AG09319 (cell line): ENCODE measurements around the gene PPP6R1.

Experiments used
- DNase-seq: peaks from one replicate; pipeline ENCODE4 v3.0.0-alpha.2; 2010; ENCODE audit warnings: low read depth; ENCODE audit errors: extremely low read depth
- TF ChIP-seq, protein P1 (sequence below): IDR thresholded peaks from 2 replicates; pipeline ENCODE4 v1.5.1; 2011; ENCODE audit warnings: low read depth, mild to moderate bottlenecking, inconsistent platforms, low read length, moderate library complexity

The PPP6R1 gene

DNA sequence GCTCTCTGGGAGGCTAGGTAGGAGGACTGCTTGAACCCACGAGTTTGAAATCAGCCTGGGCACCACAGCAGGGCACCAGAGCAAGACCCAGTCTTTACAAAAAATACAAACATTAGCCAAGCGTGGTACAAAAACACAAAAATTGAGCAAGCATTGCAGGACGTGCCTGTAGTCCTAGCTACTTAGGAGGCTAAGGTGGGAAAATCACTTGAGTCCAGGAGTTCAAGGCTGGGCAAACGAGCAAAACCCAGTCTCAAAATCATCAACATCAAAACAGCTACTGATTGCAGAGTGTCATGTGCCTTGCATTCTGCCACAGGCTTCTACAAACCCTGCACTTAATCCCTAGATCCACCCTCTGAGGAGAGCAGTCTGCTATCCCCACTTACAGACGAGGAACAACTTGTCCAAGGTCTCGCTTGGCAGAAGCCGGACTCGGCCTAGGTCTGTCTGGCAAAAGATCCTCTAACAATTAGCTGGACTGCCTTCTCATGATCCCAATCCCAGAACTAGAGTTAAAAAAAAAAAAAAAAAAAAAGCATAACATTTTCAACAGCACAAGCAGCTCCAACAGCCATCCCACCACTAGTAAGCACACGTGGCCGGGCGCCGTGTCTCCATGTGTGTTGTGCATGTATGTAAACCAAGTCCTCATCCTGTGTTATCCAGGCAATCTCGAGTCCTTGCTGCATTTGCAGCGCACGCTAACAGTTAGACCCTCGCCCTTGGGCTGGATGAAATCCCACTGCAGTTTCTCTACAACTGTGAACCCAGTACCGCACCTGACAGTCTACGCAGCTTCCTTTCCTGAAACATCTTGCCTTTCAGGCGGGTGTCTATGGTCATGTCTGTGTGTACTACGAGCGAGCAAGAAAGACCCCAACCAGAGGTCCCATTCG, 2.0 kb downstream of the PPP6R1 start:
- TF ChIP-seq, protein P1, sequence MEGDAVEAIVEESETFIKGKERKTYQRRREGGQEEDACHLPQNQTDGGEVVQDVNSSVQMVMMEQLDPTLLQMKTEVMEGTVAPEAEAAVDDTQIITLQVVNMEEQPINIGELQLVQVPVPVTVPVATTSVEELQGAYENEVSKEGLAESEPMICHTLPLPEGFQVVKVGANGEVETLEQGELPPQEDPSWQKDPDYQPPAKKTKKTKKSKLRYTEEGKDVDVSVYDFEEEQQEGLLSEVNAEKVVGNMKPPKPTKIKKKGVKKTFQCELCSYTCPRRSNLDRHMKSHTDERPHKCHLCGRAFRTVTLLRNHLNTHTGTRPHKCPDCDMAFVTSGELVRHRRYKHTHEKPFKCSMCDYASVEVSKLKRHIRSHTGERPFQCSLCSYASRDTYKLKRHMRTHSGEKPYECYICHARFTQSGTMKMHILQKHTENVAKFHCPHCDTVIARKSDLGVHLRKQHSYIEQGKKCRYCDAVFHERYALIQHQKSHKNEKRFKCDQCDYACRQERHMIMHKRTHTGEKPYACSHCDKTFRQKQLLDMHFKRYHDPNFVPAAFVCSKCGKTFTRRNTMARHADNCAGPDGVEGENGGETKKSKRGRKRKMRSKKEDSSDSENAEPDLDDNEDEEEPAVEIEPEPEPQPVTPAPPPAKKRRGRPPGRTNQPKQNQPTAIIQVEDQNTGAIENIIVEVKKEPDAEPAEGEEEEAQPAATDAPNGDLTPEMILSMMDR = no peak
- DNase-seq = no peak

DNA sequence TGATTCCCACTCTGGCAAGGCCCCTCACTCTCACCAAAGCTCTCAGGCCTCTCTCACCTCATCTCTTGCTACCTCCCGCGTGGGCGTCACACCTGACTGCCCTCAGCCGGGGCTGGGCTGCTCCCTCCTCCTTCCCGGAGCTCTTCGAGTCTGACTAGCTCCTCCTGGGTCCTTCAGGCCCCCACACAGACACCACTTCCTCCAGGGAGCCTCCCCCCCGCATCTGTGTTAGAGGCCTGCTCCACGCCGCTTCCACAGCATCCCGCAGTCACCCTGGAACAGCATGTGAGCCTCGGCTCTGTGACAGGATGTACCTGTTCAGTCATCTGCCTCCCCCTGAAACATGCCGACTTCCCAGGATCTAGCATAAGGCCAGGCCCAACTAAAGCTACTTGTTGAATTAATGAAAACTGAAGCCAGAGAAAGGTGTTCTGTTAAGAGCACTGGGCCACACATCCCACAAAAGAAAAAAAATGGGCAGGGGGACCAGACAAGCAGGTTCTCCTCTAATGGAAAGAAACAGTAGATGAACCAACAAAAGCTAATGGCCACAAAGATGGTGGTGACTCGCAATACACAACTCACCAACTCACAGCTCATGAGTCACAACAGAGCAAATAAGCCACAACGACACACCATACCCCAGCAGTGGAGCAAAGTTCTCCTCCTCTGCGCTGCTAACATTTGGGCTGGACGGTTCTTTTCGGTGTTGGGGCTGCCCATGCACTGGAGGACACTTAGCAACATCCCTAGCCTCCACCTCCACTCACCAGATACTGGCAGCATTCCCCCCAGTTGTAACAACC, 3.0 kb downstream of the PPP6R1 start:
- no peak for DNase-seq

DNA sequence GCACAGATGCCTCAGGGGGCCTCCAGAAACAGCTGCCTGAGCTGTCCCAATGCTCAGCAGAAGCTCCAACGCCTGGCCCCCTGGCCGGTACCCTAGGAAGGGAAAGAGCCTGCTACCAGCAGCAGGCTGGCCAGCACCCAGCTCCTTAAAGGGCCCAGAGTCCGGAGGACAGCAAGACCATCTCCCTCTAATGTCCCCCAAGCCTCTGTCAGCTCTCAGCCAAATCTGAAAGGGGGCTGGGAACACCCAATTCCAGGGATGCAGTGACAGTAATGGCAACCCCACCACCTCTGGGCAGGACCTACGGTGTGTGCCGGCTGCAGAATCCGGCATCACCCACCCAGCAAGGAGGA, 4.2 kb downstream of the PPP6R1 start:
- DNase-seq = no peak
- TF ChIP-seq, protein P1 = no peak

More for the DNA sequence above, 3.0 kb downstream of the PPP6R1 start:
- TF ChIP-seq, protein P1 = no peak

DNA sequence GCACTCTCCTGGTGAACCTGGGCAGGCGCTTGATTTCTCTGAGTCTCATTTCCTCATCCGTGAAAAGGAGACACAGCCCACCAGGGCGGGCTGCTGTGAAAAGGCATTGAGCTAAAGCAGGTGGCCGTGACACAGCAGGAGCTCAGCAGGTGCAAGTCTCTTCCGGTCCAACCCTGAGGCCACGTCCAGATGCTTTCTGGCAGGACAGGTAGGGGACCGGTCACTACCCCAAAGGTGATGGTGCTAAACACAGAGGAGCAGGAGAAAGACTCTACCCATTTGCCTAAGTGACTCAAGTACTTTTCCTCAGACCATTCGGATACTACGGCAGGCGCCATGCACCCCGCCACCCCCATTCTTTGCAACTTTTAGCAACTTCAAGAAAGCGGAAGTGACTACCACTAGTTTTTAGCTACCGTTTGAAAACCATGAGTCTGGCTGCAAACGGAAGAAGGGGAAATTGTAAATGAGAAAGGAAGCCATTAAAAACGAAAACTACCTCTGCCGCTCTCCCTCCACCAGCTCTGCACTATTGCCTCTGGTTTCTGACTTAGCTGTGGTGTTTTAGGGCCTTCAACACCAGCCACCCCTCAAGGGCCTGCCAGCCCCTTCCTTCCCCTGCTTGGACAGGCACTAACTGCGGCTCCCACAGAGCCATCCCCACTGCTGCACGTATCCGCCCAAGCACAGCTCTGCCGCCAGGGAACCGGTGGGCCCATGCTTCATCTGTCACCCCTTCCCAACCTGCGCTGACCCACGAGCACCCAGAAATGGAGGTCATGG, 4.8 kb downstream of the PPP6R1 start:
- TF ChIP-seq, protein P1 = no peak
- DNase-seq = no peak

DNA sequence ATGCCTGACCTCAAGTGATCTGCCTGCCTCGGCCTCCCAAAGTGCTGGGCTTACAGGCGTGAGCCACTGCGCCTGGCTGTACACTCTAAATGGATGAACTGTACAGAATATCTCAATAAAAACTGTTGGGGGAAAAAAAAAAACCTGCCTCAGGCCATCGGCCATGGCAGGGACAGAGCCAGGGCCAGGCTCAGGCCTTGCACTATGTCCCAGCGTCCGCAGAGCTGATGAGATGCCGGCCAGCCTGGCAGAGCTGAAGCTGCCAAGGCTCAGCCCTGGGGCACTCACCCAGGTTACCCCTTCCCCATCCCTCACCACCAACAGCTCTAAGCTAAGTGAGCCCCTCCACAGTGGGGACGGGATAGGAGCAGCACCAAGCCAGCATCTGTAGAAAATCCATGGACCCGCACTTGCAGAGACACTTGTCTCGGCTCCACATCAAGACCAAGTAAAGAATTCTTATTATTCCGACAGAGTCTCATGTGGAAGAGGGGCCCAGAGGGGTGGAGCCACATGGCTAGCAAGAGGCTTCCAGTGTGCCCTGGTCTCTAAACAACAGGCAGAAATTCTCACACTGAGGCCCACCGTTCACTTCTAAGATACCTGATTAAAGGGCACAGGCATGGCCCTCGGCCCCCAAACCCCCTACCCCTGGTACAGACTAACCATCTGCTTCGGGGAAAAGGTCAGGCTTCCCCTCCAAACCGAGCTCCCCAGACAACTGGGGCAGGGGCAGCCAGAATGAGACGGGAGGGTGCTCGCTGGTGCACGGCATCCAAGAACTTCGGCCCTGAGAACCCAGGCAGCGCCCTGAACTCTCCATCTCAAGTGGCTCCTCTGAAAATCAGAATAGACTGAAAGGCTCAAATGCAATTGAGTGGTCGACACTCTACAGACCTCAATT, 5.8 kb downstream of the PPP6R1 start:
- DNase-seq = no peak
- TF ChIP-seq, protein P1 = no peak

DNA sequence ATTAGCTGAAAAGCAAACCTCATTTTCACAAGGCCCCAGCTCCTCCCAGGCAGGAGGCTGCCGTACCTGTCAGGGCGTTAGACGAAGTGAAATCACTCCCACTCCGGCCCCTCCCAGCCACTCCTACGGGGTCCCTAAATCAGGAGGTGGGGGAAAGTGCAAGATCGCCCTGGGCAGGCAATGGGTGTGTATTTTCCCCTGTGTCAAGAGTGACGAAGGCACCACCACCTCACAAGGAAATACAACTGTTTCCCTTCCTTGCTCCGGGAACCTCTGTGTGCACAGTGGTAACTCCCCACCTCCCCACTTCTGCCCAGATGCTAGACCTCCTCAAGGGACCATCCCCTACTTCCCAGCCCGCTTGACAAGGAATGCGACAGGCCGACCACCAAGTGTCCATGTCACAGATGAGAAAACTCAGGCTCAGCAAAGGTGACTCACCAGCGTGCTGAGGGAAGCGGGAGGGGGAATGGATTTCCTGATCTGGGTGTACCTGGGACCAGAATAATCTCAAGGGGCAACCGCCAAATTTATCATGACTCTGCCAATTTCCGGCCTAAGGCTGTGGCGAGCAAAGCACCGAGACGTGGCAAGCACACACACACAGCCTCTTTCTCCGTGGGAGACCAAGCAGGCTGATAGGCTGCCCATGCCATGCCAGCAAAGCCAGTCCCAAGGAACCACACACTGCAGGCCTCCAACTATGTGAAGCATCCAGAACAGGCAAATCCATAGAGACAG, 7.3 kb downstream of the PPP6R1 start:
- TF ChIP-seq, protein P1 = no peak
- DNase-seq = no peak
